SK-N-SH (cell line): Measurements from ENCODE around the gene FRMD3.

Experiments
- CHD2 ChIP-seq: fragments of 150-350 bp; IDR thresholded peaks from 2 replicates; pipeline ENCODE4 v1.6.1; 2018; ENCODE audit warnings: low read length; ENCODE audit not compliant: partially characterized antibody
- EP300 ChIP-seq, 2 experiments: IDR thresholded peaks; 2 replicates each; pipeline versions ENCODE4 v1.4.0 to v1.6.1; 2012; ENCODE audit warnings: borderline replicate concordance in 1 of 2, low read depth in 1 of 2, low read length in 1 of 2
- EZH2phosphoT487 ChIP-seq: fragments of 200-600 bp; sonication (generic); IDR thresholded peaks from 2 replicates; pipeline ENCODE4 v1.6.1; 2017; ENCODE audit warnings: low read depth, mixed run types, mild to moderate bottlenecking, antibody characterized with exemption, moderate library complexity, borderline replicate concordance
- TAF1 ChIP-seq: IDR thresholded peaks from 2 replicates; pipeline ENCODE4 v1.6.1; 2012; ENCODE audit warnings: low read depth, mild to moderate bottlenecking, low read length, moderate library complexity, borderline replicate concordance

DNA sequence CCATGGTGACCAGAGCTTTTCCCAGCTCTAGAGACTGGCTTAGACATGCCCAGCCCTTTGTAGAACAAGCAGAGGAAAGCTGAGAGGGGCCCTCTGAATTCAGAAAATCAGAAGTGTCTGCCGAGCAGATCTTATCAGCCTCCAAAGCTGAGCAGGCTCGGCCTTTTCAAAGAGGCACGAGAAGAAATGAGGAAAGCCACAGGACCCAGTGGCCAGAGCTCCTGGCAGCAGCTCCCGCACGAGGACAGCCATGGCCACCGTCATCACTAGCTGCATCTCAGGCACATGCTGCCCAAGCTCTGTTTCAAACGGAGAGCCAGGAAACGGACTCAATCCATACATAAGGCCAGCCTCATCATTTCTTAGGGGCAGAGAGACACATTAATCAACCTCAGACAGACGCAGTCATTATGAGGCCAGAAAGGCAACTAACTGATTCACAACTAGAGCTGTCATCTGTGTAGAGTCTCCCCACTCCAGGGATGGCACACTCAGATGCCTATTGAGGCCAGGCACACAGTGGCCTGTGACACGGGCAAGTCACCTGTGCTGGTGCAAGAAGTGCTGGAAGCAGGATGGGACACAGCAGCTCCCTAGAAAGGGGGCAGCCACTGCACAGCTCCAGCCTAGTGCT is 194.7 kb downstream of the FRMD3 start:
- TF ChIP-seq EP300 (IDR thresholded peaks at IDR 0.05; ENCODE audit: borderline replicate concordance in 1 of 2, low read depth in 1 of 2, low read length in 1 of 2) (no peak), EZH2phosphoT487 (no peak), CHD2 (no peak), TAF1 (no peak)
